Measurements from ENCODE around the gene ELANE. TPM values are rescaled to one million over a fixed set of nuclear protein-coding genes. Genes with fewer than 3 reads are reported as not detected.

Gene ELANE
- total RNA-seq = 1 to 10 TPM in 3 of 4 donors, not detected in 1; 1.9 to 2.1 (median 2.1) TPM

DNA sequence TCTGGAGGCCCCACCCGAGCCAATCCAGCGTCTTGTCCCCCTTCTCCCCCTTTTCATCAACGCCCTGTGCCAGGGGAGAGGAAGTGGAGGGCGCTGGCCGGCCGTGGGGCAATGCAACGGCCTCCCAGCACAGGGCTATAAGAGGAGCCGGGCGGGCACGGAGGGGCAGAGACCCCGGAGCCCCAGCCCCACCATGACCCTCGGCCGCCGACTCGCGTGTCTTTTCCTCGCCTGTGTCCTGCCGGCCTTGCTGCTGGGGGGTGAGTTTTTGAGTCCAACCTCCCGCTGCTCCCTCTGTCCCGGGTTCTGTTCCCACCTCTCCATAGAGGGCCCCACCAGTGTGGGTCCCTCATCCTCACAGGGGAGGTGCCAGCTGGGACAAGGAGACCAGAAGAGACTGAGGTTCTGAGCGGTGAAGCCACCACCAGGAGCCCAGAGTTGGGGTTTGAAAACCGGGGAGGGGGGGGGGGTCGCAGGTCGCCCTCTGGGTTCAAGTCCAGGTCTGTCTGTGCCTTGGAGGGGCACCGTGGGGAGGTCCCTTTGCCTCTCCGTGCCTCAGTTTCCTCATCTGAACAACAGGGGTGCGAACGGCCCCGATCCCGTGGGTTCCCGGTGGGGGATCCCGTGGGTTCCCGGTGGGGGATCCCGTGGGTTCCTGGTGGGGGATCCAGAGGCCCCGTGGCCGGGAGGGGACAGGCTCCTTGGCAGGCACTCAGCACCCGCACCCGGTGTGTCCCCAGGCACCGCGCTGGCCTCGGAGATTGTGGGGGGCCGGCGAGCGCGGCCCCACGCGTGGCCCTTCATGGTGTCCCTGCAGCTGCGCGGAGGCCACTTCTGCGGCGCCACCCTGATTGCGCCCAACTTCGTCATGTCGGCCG lies at the start of gene ELANE:
Gene ELANE (plus strand): TSS at position 168 of the 878 bp plus-strand sequence. CDS start 26 bp downstream, at position 194.
- Histone ChIP-seq H3K4me3 (replicated peaks in 1 of 3) (no peak within 1 kb of the TSS), H3K9me3 (no peaks in the 10 kb centered on the region)
- 68 to 70% methylated on average over 28 to 30 of the region's 55 CpGs for WGBS, 2 donors

DNA sequence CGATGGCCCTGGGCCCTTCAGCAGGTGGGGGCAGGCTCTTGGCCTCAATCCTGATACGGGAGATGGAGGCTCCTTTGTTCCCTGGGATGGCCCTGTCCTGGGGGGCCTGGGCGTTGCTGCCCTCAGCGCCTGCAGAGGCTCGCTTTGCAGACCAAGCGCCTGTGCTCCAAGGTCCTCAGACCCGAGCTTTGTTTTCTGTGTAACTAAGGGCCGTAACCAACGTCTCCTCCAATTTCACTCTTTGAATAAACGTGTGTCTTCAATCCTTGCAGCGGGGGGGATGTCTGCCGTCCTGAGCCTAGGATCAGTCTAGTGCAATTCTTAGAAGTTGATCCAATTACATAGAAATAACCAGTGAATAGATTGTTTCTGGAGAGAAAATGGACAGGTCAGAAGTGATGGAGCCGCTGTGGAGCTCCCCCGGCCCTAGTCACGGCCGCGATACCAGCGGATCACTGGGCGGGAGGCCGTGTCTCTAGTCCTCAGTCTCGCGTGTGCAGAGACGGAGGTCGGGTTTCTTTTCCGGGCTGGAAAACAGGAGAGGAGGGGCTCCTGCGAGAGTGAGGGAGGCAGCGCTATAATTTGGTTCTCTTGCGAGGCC lies 49.5 kb upstream of the ELANE start:
- intact Hi-C loops (cut with DNase I) = no loop called here

More for the DNA sequence above, at the start of gene ELANE:
- intact Hi-C loops (cut with DNase I) = no loop called here
- no peak for DNase-seq
- Histone ChIP-seq H3K27me3 (no peaks in the 10 kb centered on the region), H3K27ac (peak within 1 kb of the TSS in 2 of 3 donors; percentile 76 to 77), H3K4me1 (peaks cover 10 to 19% of the 10 kb centered on the region in 2 donors), H3K36me3 (no peaks in the 10 kb centered on the region)
- TF ChIP-seq, protein P1, sequence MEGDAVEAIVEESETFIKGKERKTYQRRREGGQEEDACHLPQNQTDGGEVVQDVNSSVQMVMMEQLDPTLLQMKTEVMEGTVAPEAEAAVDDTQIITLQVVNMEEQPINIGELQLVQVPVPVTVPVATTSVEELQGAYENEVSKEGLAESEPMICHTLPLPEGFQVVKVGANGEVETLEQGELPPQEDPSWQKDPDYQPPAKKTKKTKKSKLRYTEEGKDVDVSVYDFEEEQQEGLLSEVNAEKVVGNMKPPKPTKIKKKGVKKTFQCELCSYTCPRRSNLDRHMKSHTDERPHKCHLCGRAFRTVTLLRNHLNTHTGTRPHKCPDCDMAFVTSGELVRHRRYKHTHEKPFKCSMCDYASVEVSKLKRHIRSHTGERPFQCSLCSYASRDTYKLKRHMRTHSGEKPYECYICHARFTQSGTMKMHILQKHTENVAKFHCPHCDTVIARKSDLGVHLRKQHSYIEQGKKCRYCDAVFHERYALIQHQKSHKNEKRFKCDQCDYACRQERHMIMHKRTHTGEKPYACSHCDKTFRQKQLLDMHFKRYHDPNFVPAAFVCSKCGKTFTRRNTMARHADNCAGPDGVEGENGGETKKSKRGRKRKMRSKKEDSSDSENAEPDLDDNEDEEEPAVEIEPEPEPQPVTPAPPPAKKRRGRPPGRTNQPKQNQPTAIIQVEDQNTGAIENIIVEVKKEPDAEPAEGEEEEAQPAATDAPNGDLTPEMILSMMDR (IDR thresholded peaks at IDR 0.05) = no peak
- no peak for TF ChIP-seq POLR2A (IDR thresholded peaks at IDR 0.05)

DNA sequence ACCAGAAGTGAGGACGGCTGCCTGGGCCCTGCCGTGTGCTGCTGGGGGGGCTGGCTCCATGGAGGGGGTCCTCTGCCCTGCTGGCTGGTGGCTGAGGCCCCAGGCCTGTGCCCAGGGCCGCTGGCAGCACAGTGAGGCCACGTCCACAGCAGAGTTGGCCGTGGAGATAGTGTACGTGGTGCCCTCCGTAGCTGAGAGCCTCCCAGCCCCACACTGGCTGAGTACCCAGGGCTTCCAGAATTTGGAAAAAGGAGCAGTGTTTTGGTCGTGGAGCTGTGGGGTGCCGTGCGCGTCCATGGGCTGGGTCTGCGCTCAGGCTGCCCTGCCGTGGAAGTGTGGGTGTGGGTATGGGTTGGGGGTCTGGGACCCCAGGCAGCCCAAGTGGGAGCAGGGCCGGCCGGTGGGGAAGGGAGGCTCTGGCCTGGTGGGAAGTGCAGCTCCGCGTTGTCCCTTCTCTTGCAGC lies 49.0 kb upstream of the ELANE start:
- WGBS, 2 donors = 79 to 91% methylated on average over 11 to 12 of the region's 17 CpGs

More for the DNA sequence above, 49.5 kb upstream of the ELANE start:
- H3K4me1 ChIP-seq = peaks cover 43 to 51% of the 10 kb centered on the region in 2 donors
- TF ChIP-seq, protein P1 (IDR thresholded peaks at IDR 0.05) = no peak
- TF ChIP-seq POLR2A (IDR thresholded peaks at IDR 0.05) = no peak
- no peaks in the 10 kb centered on the region for H3K9me3 ChIP-seq
- no peak overlapping the region for H3K4me3 ChIP-seq (replicated peaks in 1 of 3)
- no peaks in the 10 kb centered on the region for H3K27me3 ChIP-seq
- 40 to 50% methylated on average over 26 to 28 of the region's 28 CpGs for WGBS, 2 donors
- peak overlapping the region in 1 of 3 donors; percentile 94 for H3K27ac ChIP-seq
- DNase-seq = no peak
- peaks cover 40 to 41% of the 10 kb centered on the region in 2 donors for H3K36me3 ChIP-seq

DNA sequence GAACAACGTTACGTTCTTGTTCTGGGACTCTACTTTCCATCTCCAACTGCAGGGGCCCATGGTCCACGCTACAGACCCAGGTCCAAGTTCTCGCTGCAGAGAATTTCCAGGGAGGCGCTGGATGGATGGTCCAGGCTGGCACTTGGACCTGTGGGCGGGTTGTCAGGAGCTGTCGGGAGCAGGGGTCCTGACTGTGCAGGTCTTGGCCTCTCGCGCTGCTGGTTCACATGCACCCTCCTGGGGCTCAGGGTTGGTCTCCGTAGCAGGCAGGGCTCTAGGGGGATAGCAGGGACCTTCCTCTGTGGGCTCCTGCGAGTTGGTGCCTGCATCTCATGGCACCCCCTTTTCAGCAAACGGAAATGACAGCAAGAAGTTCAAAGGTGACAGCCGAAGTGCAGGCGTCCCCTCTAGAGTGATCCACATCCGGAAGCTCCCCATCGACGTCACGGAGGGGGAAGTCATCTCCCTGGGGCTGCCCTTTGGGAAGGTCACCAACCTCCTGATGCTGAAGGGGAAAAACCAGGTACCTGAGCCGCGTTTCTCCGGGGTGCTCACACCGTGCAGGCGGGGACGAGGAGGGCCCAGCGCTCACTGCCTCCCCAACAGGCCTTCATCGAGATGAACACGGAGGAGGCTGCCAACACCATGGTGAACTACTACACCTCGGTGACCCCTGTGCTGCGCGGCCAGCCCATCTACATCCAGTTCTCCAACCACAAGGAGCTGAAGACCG lies 48.3 kb upstream of the ELANE start:
- H3K4me3 ChIP-seq (replicated peaks in 1 of 3) = no peak overlapping the region
- WGBS, 2 donors = 80 to 85% methylated on average over 2 to 28 of the region's 31 CpGs
- no peak overlapping the region for H3K27ac ChIP-seq
- H3K27me3 ChIP-seq = no peaks in the 10 kb centered on the region
- no peaks in the 10 kb centered on the region for H3K9me3 ChIP-seq
- TF ChIP-seq, protein P1 (IDR thresholded peaks at IDR 0.05) = no peak
- no peak for TF ChIP-seq POLR2A (IDR thresholded peaks at IDR 0.05)
- intact Hi-C loops (cut with DNase I) = no loop called here
- DNase-seq = no peak
- H3K36me3 ChIP-seq = peaks cover 53% of the 10 kb centered on the region in 2 donors
- H3K4me1 ChIP-seq = peaks cover 41 to 47% of the 10 kb centered on the region in 2 donors

More for the DNA sequence above, 49.0 kb upstream of the ELANE start:
- Histone ChIP-seq H3K4me1 (peaks cover 43 to 51% of the 10 kb centered on the region in 2 donors), H3K27ac (no peak overlapping the region), H3K27me3 (no peaks in the 10 kb centered on the region), H3K9me3 (no peaks in the 10 kb centered on the region), H3K36me3 (peaks cover 46% of the 10 kb centered on the region in 2 donors), H3K4me3 (replicated peaks in 1 of 3) (no peak overlapping the region)
- DNase-seq = no peak
- intact Hi-C loops (cut with DNase I) = no loop called here
- TF ChIP-seq, protein P1 (IDR thresholded peaks at IDR 0.05) = no peak
- no peak for TF ChIP-seq POLR2A (IDR thresholded peaks at IDR 0.05)

All from thyroid gland (tissue), 4 donors.